Progenitor cell of endocrine pancreas (in vitro differentiated cells): ENCODE results near the gene HTT-AS. TPM values are rescaled to one million over a fixed set of nuclear protein-coding genes. Genes with fewer than 3 reads are reported as not detected.
A peak's percentile ranks its signal among the peaks of the same experiment; 100 is the strongest.

Experiments
- DNase-seq: peaks from one replicate; pipeline ENCODE4 v3.0.0; 2021; ENCODE audit warnings: low spot score; ENCODE audit not compliant: unreplicated experiment
- H3K27ac Mint-ChIP-seq: 2 replicates; pipeline ENCODE4 v1.8.0; 2021; ENCODE audit warnings: mild to moderate bottlenecking, moderate library complexity, mixed read lengths
- H3K27me3 Mint-ChIP-seq: 2 replicates; pipeline ENCODE4 v1.8.0; 2021; ENCODE audit warnings: mixed read lengths
- H3K36me3 Mint-ChIP-seq: 2 replicates; pipeline ENCODE4 v1.8.0; 2022; ENCODE audit warnings: mixed read lengths; ENCODE audit not compliant: insufficient read depth
- H3K4me1 Mint-ChIP-seq: 2 replicates; pipeline ENCODE4 v1.8.0; 2021; ENCODE audit warnings: low read depth, mixed read lengths
- H3K4me3 Mint-ChIP-seq: 2 replicates; pipeline ENCODE4 v1.8.0; 2021; ENCODE audit warnings: low read depth, mild to moderate bottlenecking, moderate library complexity, mixed read lengths
- H3K9me3 Mint-ChIP-seq: 2 replicates; pipeline ENCODE4 v1.8.0; 2021; ENCODE audit warnings: low read depth, mixed read lengths
- CTCF ChIP-seq: fragments of 200-600 bp; sonication (generic); IDR thresholded peaks from one replicate; pipeline ENCODE4 v1.5.0; 2021; ENCODE audit warnings: antibody characterized with exemption, mild to moderate bottlenecking; ENCODE audit not compliant: unreplicated experiment
- long read RNA-seq: library from polyadenylated mRNA; unstranded; transcript quantifications from one replicate; pipeline ENCODE4 v2.0.0, GENCODE V29; 2020
- total RNA-seq: library from RNA; stranded (reverse); gene quantifications from 2 replicates; pipeline ENCODE4 v1.2.1, GENCODE V29; 2021

HTT-AS gene
- not detected in 2 replicates for total RNA-seq
- long read RNA-seq: 0 reads

GRCh38 chr4:3074078-3074845 lies at the start of gene HTT-AS, which contains the start of gene HTT:
HTT-AS (minus strand) TSS chr4:3074538.
HTT (plus strand) TSS chr4:3074681; CDS start chr4:3074826, 145 bp downstream.
- peak; percentile 93 for DNase-seq
- H3K27ac Mint-ChIP-seq: peak within 1 kb of the TSS; percentile 99
- H3K27me3 Mint-ChIP-seq: peaks cover 3% of the 10 kb centered on the region
- peak within 1 kb of the TSS; percentile 93 for H3K4me3 Mint-ChIP-seq
- peaks cover 18% of the 10 kb centered on the region for H3K4me1 Mint-ChIP-seq
- H3K9me3 Mint-ChIP-seq: no peaks in the 10 kb centered on the region
- TF ChIP-seq CTCF: no peak
- peaks cover 2% of the 10 kb centered on the region for H3K36me3 Mint-ChIP-seq

- no peaks in the 10 kb centered on the region for H3K9me3 Mint-ChIP-seq
- H3K27ac Mint-ChIP-seq: no peak overlapping the region
- TF ChIP-seq CTCF: no peak
Observed at GRCh38 chr4:3123181-3123671, 48.9 kb upstream of the HTT-AS start.

GRCh38 chr4:3122081-3122563 lies 47.8 kb upstream of the HTT-AS start:
- Mint-ChIP-seq H3K4me3 (no peak overlapping the region), H3K9me3 (no peaks in the 10 kb centered on the region), H3K4me1 (peaks cover 3% of the 10 kb centered on the region), H3K27ac (peak overlapping the region; percentile 76), H3K27me3 (no peaks in the 10 kb centered on the region), H3K36me3 (peaks cover 18% of the 10 kb centered on the region)
- TF ChIP-seq CTCF: no peak
- DNase-seq: no peak

More at GRCh38 chr4:3123181-3123671, 48.9 kb upstream of the HTT-AS start:
- no peaks in the 10 kb centered on the region for H3K27me3 Mint-ChIP-seq
- peaks cover 2% of the 10 kb centered on the region for H3K4me1 Mint-ChIP-seq
- H3K4me3 Mint-ChIP-seq: no peak overlapping the region
- no peak for DNase-seq
- peaks cover 23% of the 10 kb centered on the region for H3K36me3 Mint-ChIP-seq

- H3K4me1 Mint-ChIP-seq: peaks cover 3% of the 10 kb centered on the region
- H3K9me3 Mint-ChIP-seq: no peaks in the 10 kb centered on the region
- H3K27ac Mint-ChIP-seq: no peak overlapping the region
- H3K27me3 Mint-ChIP-seq: no peaks in the 10 kb centered on the region
- peaks cover 15% of the 10 kb centered on the region for H3K36me3 Mint-ChIP-seq
- DNase-seq: no peak
- no peak for TF ChIP-seq CTCF
- no peak overlapping the region for H3K4me3 Mint-ChIP-seq
Observed at GRCh38 chr4:3121596-3121995, 47.3 kb upstream of the HTT-AS start.

GRCh38 chr4:3121110-3121509 lies 46.8 kb upstream of the HTT-AS start:
- Mint-ChIP-seq H3K9me3 (no peaks in the 10 kb centered on the region), H3K27me3 (no peaks in the 10 kb centered on the region), H3K4me1 (peaks cover 3% of the 10 kb centered on the region), H3K36me3 (peaks cover 16% of the 10 kb centered on the region), H3K4me3 (no peak overlapping the region), H3K27ac (no peak overlapping the region)
- TF ChIP-seq CTCF: no peak
- DNase-seq: no peak
